Measurements from ENCODE around the gene APOBEC3H.

Gene APOBEC3H

DNA sequence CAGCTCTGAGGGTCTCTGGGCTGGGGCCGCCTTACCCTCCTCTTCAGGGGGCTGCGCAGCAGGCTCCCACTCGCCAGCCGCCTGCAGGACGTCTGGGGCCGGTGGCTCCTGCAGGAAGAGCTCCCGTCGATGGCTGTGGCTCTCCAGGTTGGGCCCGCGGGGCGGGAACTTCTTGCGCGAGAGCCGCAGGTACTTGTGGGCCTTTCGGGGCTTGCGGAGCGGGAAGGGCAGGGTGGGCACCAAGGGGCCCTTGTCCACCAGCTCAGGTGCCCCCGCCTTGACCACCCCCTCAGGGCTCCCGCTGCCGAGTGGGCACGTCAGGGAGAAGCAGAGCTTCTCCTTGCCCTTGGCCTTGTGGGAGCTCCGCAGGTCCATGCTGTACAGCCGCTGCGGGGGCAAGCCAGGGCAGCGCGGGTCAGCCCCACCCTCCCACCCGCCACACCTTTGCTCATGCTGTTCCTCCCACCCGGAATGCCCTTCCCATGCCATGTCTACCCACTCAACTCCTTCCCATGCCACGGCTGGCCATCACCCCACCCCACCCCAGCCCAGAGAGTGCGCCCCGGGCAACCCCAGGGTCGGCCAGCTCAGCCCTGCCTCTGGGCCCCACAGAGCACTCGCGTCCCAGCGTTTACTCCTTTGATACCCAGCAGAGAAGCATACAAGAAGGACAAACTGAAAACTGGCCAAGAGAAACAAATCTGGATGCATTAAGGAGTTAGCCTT, 37.5 kb downstream of the APOBEC3H start:
- Histone ChIP-seq H3K9me2 (ENCODE audit: low read depth, low read length) (no peaks in the 10 kb centered on the region), H3K4me1 (ENCODE audit: insufficient read depth, low read length, severe bottlenecking) (no peaks in the 10 kb centered on the region), H2AFZ (ENCODE audit: low read length) (no peak overlapping the region), H3K79me2 (ENCODE audit: insufficient read depth, low read length) (no peaks in the 10 kb centered on the region), H3K27ac (ENCODE audit: low read depth, low read length, poor library complexity, severe bottlenecking) (no peak overlapping the region), H3K9me3 (ENCODE audit: low read length) (no peaks in the 10 kb centered on the region), H3K4me3 (ENCODE audit: low read depth, low read length, poor library complexity, severe bottlenecking) (no peak overlapping the region), H3K36me3 (ENCODE audit: insufficient read depth, low read length) (peaks cover 11% of the 10 kb centered on the region; the same call in 1 of the 2 replicates), H3K9ac (ENCODE audit: low read length) (no peak overlapping the region), H3K4me2 (ENCODE audit: low read length) (no peak overlapping the region), H4K20me1 (ENCODE audit: insufficient read depth, low read length) (no peaks in the 10 kb centered on the region), H3F3A (ENCODE audit: insufficient read depth, low read length) (no peaks in the 10 kb centered on the region), H3K27me3 (ENCODE audit: insufficient read depth, low read length) (no peaks in the 10 kb centered on the region)
- TF ChIP-seq, protein P1, sequence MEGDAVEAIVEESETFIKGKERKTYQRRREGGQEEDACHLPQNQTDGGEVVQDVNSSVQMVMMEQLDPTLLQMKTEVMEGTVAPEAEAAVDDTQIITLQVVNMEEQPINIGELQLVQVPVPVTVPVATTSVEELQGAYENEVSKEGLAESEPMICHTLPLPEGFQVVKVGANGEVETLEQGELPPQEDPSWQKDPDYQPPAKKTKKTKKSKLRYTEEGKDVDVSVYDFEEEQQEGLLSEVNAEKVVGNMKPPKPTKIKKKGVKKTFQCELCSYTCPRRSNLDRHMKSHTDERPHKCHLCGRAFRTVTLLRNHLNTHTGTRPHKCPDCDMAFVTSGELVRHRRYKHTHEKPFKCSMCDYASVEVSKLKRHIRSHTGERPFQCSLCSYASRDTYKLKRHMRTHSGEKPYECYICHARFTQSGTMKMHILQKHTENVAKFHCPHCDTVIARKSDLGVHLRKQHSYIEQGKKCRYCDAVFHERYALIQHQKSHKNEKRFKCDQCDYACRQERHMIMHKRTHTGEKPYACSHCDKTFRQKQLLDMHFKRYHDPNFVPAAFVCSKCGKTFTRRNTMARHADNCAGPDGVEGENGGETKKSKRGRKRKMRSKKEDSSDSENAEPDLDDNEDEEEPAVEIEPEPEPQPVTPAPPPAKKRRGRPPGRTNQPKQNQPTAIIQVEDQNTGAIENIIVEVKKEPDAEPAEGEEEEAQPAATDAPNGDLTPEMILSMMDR (IDR thresholded peaks at IDR 0.05; ENCODE audit: low read length), result no peak
- TF ChIP-seq EZH2 (IDR thresholded peaks at IDR 0.05; ENCODE audit: borderline replicate concordance, low read length), result no peak

DNA sequence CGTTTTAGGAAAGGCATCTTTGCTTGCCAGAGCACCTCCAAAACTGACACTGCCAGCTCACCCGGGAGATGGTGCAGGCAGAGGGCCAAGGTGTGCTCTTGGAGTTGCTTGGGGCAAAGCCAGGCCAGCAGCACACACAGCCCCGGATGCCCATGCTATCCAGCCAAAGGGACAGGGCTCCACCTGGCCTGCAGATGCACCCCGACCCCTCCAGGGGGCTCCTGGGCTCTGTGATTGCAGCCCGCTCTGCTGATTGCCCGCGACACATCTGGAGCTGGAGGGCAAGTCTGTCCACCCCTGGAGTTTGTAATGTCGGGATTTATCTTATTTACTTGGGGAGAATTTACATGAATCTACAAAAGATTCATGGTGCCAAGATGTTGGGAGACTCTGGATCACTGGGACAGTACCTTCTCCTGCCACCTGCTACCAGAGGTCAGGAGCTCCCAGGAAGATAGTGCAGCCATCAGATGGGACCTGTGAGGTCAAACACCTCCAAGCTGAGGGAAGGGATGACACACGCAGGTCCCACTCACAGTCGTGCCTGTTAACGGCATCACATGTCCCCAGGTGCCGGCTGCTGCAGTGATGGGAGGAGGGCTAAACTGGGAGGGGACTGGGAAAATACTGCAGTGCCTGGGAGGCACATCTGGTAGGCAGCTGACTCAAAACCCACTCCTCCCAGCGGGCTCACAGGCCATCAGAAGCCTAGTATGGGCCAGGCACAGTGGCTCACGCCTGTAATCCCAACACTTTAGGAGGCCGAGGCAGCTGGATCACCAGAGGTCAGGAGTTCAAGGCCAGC, 38.2 kb downstream of the APOBEC3H start:
- Histone ChIP-seq H3K27me3 (ENCODE audit: insufficient read depth, low read length) (no peaks in the 10 kb centered on the region), H2AFZ (ENCODE audit: low read length) (no peak overlapping the region), H3K27ac (ENCODE audit: low read depth, low read length, poor library complexity, severe bottlenecking) (no peak overlapping the region), H3K4me2 (ENCODE audit: low read length) (no peak overlapping the region), H3F3A (ENCODE audit: insufficient read depth, low read length) (no peaks in the 10 kb centered on the region), H3K4me3 (ENCODE audit: low read depth, low read length, poor library complexity, severe bottlenecking) (no peak overlapping the region), H3K9me3 (ENCODE audit: low read length) (no peaks in the 10 kb centered on the region), H3K9ac (ENCODE audit: low read length) (no peak overlapping the region), H3K79me2 (ENCODE audit: insufficient read depth, low read length) (no peaks in the 10 kb centered on the region), H3K36me3 (ENCODE audit: insufficient read depth, low read length) (peaks cover 11% of the 10 kb centered on the region; the same call in 1 of the 2 replicates), H3K9me2 (ENCODE audit: low read depth, low read length) (no peaks in the 10 kb centered on the region), H3K4me1 (ENCODE audit: insufficient read depth, low read length, severe bottlenecking) (no peaks in the 10 kb centered on the region), H4K20me1 (ENCODE audit: insufficient read depth, low read length) (no peaks in the 10 kb centered on the region)
- TF ChIP-seq, protein P1 (IDR thresholded peaks at IDR 0.05; ENCODE audit: low read length), result peak; percentile 54
- no peak for TF ChIP-seq EZH2 (IDR thresholded peaks at IDR 0.05; ENCODE audit: borderline replicate concordance, low read length)

DNA sequence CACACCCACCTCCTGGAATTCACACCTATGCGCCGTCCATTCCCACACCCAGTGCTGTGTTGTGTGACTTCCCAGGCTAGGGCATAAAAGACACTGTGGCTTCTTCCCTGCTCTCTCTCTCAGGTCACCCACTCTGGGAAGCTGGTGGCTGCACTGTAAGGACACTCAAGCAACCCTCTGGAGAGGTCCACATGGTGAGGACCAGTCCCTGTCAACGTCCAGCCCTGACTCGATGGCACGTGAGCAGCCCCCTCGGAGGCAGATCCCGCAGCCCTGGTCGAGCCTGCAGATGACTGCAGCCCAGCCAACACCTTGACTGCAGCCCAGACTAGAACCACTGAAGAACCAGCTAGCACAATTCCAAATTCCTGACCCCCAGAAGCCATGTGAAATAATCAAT, 39.3 kb downstream of the APOBEC3H start:
- no peaks in the 10 kb centered on the region for H3K79me2 ChIP-seq (ENCODE audit: insufficient read depth, low read length)
- no peak overlapping the region for H3K27ac ChIP-seq (ENCODE audit: low read depth, low read length, poor library complexity, severe bottlenecking)
- peaks cover 11% of the 10 kb centered on the region; the same call in 1 of the 2 replicates for H3K36me3 ChIP-seq (ENCODE audit: insufficient read depth, low read length)

More for the DNA sequence above, 39.3 kb downstream of the APOBEC3H start:
- no peak overlapping the region for H2AFZ ChIP-seq (ENCODE audit: low read length)
- H3K9me2 ChIP-seq (ENCODE audit: low read depth, low read length), result no peaks in the 10 kb centered on the region
- H3K9me3 ChIP-seq (ENCODE audit: low read length), result no peaks in the 10 kb centered on the region
- TF ChIP-seq, protein P1 (IDR thresholded peaks at IDR 0.05; ENCODE audit: low read length), result no peak
- TF ChIP-seq EZH2 (IDR thresholded peaks at IDR 0.05; ENCODE audit: borderline replicate concordance, low read length), result no peak
- H3K4me1 ChIP-seq (ENCODE audit: insufficient read depth, low read length, severe bottlenecking), result no peaks in the 10 kb centered on the region
- H3K27me3 ChIP-seq (ENCODE audit: insufficient read depth, low read length), result no peaks in the 10 kb centered on the region
- no peak overlapping the region for H3K4me2 ChIP-seq (ENCODE audit: low read length)
- H3F3A ChIP-seq (ENCODE audit: insufficient read depth, low read length), result no peaks in the 10 kb centered on the region
- no peak overlapping the region for H3K4me3 ChIP-seq (ENCODE audit: low read depth, low read length, poor library complexity, severe bottlenecking)
- H4K20me1 ChIP-seq (ENCODE audit: insufficient read depth, low read length), result no peaks in the 10 kb centered on the region
- no peak overlapping the region for H3K9ac ChIP-seq (ENCODE audit: low read length)
